Neural cell (in vitro differentiated cells): Measurements from ENCODE around the gene TEX54. TPM values are rescaled to one million over a fixed set of nuclear protein-coding genes. Genes with fewer than 3 reads are reported as not detected.

Experiments
- H2AFZ ChIP-seq: fragments of 200-600, 300-800 bp; sonication (generic), shearing (Covaris generic); 2 replicates; pipeline ENCODE4 v1.6.0; 2014; ENCODE audit warnings: low read depth, mild to moderate bottlenecking, antibody characterized with exemption, low read length, moderate library complexity
- H3F3A ChIP-seq: fragments of 200-600 bp; shearing (Covaris generic); 2 replicates; pipeline ENCODE4 v1.6.1; 2016; ENCODE audit warnings: mild to moderate bottlenecking, moderate library complexity, mixed read lengths, antibody characterized with exemption, low read length; ENCODE audit not compliant: insufficient read depth, poor library complexity, severe bottlenecking
- H3K27ac ChIP-seq: fragments of 200-600, 300-800 bp; sonication (generic), shearing (Covaris generic); 2 replicates; pipeline ENCODE4 v1.5.1; 2014; ENCODE audit warnings: mild to moderate bottlenecking, low read length, moderate library complexity
- H3K27me3 ChIP-seq: fragments of 300-800, 200-600 bp; sonication (generic), shearing (Covaris generic); 2 replicates; pipeline ENCODE4 v1.6.0; 2014; ENCODE audit warnings: mild to moderate bottlenecking, low read depth, low read length, moderate library complexity; ENCODE audit not compliant: insufficient read depth
- H3K36me3 ChIP-seq: fragments of 300-800, 200-600 bp; sonication (generic), shearing (Covaris generic); 2 replicates; pipeline ENCODE4 v1.5.1; 2014; ENCODE audit warnings: mild to moderate bottlenecking, antibody characterized with exemption, low read length, moderate library complexity; ENCODE audit not compliant: insufficient read depth
- H3K4me2 ChIP-seq: fragments of 300-800, 200-600 bp; sonication (generic), shearing (Covaris generic); 2 replicates; pipeline ENCODE4 v1.6.0; 2014; ENCODE audit warnings: mild to moderate bottlenecking, low read length
- H3K4me3 ChIP-seq: fragments of 300-800, 200-600 bp; sonication (generic), shearing (Covaris generic); 2 replicates; pipeline ENCODE4 v1.5.1; 2014; ENCODE audit warnings: mild to moderate bottlenecking, low read length, moderate library complexity
- H3K79me2 ChIP-seq: fragments of 200-600 bp; shearing (Covaris generic); replicated peaks from 2 replicates; pipeline ENCODE4 v1.6.0; 2014; ENCODE audit warnings: mild to moderate bottlenecking, low read length, moderate library complexity; ENCODE audit not compliant: insufficient read depth
- H3K9ac ChIP-seq: fragments of 300-800, 200-600 bp; sonication (generic), shearing (Covaris generic); 2 replicates; pipeline ENCODE4 v1.6.1; 2016; ENCODE audit warnings: mild to moderate bottlenecking, low read length, mixed read lengths
- H3K9me2 ChIP-seq: fragments of 200-600 bp; shearing (Covaris generic); 2 replicates; pipeline ENCODE4 v1.6.1; 2016; ENCODE audit warnings: mild to moderate bottlenecking, low read length, mixed read lengths; ENCODE audit not compliant: insufficient read depth
- H3K9me3 ChIP-seq: fragments of 200-600, 300-800 bp; sonication (generic), shearing (Covaris generic); 2 replicates; pipeline ENCODE4 v1.6.1; 2016; ENCODE audit warnings: mild to moderate bottlenecking, mixed run types, low read length, moderate library complexity, mixed read lengths
- H4K20me1 ChIP-seq: fragments of 200-600 bp; shearing (Covaris generic); 2 replicates; pipeline ENCODE4 v1.6.1; 2016; ENCODE audit warnings: mild to moderate bottlenecking, mixed run types; ENCODE audit not compliant: insufficient read depth
- CTCF ChIP-seq: fragments of 450-650 bp; IDR thresholded peaks from 2 replicates; pipeline ENCODE4 v1.5.1; 2014; ENCODE audit warnings: antibody characterized with exemption, mild to moderate bottlenecking, moderate library complexity; ENCODE audit not compliant: poor library complexity, severe bottlenecking
- EP300 ChIP-seq: fragments of 450-650 bp; conservative IDR thresholded peaks from 2 replicates; pipeline ENCODE4 v1.6.1; 2014; ENCODE audit warnings: antibody characterized with exemption, mild to moderate bottlenecking, moderate library complexity; ENCODE audit not compliant: poor library complexity, severe bottlenecking
- EZH2 ChIP-seq: fragments of 200-600, 300-800 bp; shearing (Covaris generic), sonication (generic); IDR thresholded peaks from 2 replicates; pipeline ENCODE4 v1.6.1; 2014; ENCODE audit warnings: antibody characterized with exemption, low read length, borderline replicate concordance, mild to moderate bottlenecking; ENCODE audit not compliant: insufficient read depth, poor library complexity, severe bottlenecking
- MXI1 ChIP-seq: fragments of 450-650 bp; conservative IDR thresholded peaks from 2 replicates; pipeline ENCODE4 v1.6.1; 2014; ENCODE audit warnings: antibody characterized with exemption, mild to moderate bottlenecking; ENCODE audit not compliant: poor library complexity, severe bottlenecking
- POLR2AphosphoS5 ChIP-seq: IDR thresholded peaks from 2 replicates; pipeline ENCODE4 v1.6.1; 2012
- RAD21 ChIP-seq: fragments of 450-650 bp; conservative IDR thresholded peaks from 2 replicates; pipeline ENCODE4 v1.6.1; 2014; ENCODE audit warnings: antibody characterized with exemption, mild to moderate bottlenecking, moderate library complexity
- SMC3 ChIP-seq: fragments of 450-650 bp; conservative IDR thresholded peaks from 2 replicates; pipeline ENCODE4 v1.6.1; 2014; ENCODE audit warnings: antibody characterized with exemption, mild to moderate bottlenecking, moderate library complexity; ENCODE audit not compliant: poor library complexity
- TAF1 ChIP-seq: IDR thresholded peaks from 2 replicates; pipeline ENCODE4 v1.6.1; 2012; ENCODE audit warnings: low read depth
- polyA plus RNA-seq: library from polyadenylated mRNA; depleted of rRNA; stranded (reverse); fragments of >200 nt; gene quantifications from 2 replicates; pipeline ENCODE4 v1.2.3, GENCODE V29; 2014
- TF ChIP-seq, protein P1 (sequence below): IDR thresholded peaks from 2 replicates; pipeline ENCODE4 v1.6.1; 2012; ENCODE audit warnings: borderline replicate concordance

TEX54 gene
- polyA plus RNA-seq, 1 donor from 2014 or later = not detected

- no peaks in the 10 kb centered on the region for H3K36me3 ChIP-seq
- H2AFZ ChIP-seq = no peak overlapping the region
- H3K4me2 ChIP-seq = no peak overlapping the region
- H4K20me1 ChIP-seq = peaks cover 6% of the 10 kb centered on the region
- no peaks in the 10 kb centered on the region for H3K9me2 ChIP-seq
- H3K27ac ChIP-seq = no peak overlapping the region
- TF ChIP-seq POLR2AphosphoS5 = no peak
- TF ChIP-seq, protein P1, sequence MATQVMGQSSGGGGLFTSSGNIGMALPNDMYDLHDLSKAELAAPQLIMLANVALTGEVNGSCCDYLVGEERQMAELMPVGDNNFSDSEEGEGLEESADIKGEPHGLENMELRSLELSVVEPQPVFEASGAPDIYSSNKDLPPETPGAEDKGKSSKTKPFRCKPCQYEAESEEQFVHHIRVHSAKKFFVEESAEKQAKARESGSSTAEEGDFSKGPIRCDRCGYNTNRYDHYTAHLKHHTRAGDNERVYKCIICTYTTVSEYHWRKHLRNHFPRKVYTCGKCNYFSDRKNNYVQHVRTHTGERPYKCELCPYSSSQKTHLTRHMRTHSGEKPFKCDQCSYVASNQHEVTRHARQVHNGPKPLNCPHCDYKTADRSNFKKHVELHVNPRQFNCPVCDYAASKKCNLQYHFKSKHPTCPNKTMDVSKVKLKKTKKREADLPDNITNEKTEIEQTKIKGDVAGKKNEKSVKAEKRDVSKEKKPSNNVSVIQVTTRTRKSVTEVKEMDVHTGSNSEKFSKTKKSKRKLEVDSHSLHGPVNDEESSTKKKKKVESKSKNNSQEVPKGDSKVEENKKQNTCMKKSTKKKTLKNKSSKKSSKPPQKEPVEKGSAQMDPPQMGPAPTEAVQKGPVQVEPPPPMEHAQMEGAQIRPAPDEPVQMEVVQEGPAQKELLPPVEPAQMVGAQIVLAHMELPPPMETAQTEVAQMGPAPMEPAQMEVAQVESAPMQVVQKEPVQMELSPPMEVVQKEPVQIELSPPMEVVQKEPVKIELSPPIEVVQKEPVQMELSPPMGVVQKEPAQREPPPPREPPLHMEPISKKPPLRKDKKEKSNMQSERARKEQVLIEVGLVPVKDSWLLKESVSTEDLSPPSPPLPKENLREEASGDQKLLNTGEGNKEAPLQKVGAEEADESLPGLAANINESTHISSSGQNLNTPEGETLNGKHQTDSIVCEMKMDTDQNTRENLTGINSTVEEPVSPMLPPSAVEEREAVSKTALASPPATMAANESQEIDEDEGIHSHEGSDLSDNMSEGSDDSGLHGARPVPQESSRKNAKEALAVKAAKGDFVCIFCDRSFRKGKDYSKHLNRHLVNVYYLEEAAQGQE = no peak
- no peak for TF ChIP-seq TAF1
- no peak for TF ChIP-seq MXI1
- no peak for TF ChIP-seq EP300
- TF ChIP-seq EZH2 = no peak
- no peak for TF ChIP-seq RAD21
- TF ChIP-seq CTCF = no peak
- no peak for TF ChIP-seq SMC3
- H3K9ac ChIP-seq = no peak overlapping the region
- no peaks in the 10 kb centered on the region for H3F3A ChIP-seq
- H3K4me3 ChIP-seq = no peak overlapping the region
- peaks cover 23% of the 10 kb centered on the region for H3K79me2 ChIP-seq
- no peaks in the 10 kb centered on the region for H3K27me3 ChIP-seq
- no peaks in the 10 kb centered on the region for H3K9me3 ChIP-seq
Observed at GRCh38 chr11:62801071-62801470, 31.6 kb downstream of the TEX54 start.

GRCh38 chr11:62799486-62799885, 33.2 kb downstream of the TEX54 start:
- Histone ChIP-seq H3K9me3 (no peaks in the 10 kb centered on the region), H3K36me3 (no peaks in the 10 kb centered on the region), H3K79me2 (peaks cover 17% of the 10 kb centered on the region), H2AFZ (no peak overlapping the region), H3K4me2 (no peak overlapping the region), H3K9ac (no peak overlapping the region), H3K4me3 (no peak overlapping the region), H3K27me3 (no peaks in the 10 kb centered on the region), H4K20me1 (peaks cover 6% of the 10 kb centered on the region), H3F3A (no peaks in the 10 kb centered on the region), H3K27ac (no peak overlapping the region), H3K9me2 (no peaks in the 10 kb centered on the region)
- no peak for TF ChIP-seq CTCF
- no peak for TF ChIP-seq TAF1
- TF ChIP-seq, protein P1 = no peak
- TF ChIP-seq EP300 = no peak
- TF ChIP-seq POLR2AphosphoS5 = no peak
- TF ChIP-seq RAD21 = no peak
- TF ChIP-seq SMC3 = no peak
- no peak for TF ChIP-seq MXI1
- TF ChIP-seq EZH2 = no peak
